Measurements from ENCODE around the gene RFNG. TPM values are rescaled to one million over a fixed set of nuclear protein-coding genes. Genes with fewer than 3 reads are reported as not detected.

The RFNG gene
- total and polyA plus RNA-seq, 2 of the 13 experiments (the other 11 are each of a cell fraction or from before 2014, with no cell fraction given): 61.4 to 64.0 TPM

DNA sequence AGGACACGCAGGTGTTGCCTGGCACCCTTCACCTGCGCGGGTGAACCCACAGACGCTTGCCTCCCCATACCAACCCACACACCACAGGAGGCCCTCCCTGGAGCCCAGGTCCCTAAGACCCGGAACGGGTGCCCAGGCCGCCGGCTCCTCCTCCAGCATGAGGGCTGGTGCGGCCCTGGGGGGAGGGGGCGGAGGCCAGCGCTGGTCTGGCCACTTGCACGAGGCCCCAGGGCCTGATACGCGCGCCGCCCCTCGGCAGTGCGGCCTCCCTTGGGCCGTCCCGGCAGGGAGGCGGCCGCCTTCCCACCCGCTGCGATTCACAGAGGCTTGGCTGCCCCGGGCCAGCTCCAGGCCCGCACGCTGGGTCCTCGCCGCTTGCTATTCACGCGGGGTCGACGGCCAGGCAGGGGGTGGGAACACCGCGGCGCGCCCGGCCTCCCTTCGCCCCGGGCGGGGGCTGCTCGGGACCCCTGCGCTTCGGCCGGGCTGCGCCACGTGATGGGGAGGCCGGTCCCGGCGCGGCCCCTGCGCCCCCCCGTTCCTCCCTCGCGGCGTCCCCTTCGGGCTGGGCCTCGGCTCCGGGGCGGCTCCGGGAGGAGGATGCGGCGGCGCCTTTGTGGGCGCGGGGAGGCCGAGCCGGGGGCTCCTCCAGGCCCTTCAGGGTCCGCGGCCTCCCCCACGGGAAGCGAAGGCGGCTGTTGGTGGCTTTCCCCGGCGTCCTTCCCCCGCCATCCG, 45.7 kb upstream of the RFNG start (continued):
- TF ChIP-seq, protein P1, sequence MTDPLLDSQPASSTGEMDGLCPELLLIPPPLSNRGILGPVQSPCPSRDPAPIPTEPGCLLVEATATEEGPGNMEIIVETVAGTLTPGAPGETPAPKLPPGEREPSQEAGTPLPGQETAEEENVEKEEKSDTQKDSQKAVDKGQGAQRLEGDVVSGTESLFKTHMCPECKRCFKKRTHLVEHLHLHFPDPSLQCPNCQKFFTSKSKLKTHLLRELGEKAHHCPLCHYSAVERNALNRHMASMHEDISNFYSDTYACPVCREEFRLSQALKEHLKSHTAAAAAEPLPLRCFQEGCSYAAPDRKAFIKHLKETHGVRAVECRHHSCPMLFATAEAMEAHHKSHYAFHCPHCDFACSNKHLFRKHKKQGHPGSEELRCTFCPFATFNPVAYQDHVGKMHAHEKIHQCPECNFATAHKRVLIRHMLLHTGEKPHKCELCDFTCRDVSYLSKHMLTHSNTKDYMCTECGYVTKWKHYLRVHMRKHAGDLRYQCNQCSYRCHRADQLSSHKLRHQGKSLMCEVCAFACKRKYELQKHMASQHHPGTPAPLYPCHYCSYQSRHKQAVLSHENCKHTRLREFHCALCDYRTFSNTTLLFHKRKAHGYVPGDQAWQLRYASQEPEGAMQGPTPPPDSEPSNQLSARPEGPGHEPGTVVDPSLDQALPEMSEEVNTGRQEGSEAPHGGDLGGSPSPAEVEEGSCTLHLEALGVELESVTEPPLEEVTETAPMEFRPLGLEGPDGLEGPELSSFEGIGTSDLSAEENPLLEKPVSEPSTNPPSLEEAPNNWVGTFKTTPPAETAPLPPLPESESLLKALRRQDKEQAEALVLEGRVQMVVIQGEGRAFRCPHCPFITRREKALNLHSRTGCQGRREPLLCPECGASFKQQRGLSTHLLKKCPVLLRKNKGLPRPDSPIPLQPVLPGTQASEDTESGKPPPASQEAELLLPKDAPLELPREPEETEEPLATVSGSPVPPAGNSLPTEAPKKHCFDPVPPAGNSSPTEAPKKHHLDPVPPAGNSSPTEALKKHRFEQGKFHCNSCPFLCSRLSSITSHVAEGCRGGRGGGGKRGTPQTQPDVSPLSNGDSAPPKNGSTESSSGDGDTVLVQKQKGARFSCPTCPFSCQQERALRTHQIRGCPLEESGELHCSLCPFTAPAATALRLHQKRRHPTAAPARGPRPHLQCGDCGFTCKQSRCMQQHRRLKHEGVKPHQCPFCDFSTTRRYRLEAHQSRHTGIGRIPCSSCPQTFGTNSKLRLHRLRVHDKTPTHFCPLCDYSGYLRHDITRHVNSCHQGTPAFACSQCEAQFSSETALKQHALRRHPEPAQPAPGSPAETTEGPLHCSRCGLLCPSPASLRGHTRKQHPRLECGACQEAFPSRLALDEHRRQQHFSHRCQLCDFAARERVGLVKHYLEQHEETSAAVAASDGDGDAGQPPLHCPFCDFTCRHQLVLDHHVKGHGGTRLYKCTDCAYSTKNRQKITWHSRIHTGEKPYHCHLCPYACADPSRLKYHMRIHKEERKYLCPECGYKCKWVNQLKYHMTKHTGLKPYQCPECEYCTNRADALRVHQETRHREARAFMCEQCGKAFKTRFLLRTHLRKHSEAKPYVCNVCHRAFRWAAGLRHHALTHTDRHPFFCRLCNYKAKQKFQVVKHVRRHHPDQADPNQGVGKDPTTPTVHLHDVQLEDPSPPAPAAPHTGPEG (CRISPR knock-in tag; IDR thresholded peaks at IDR 0.05): 0 out of 2 replicates have a peak, but pooled peaks have one; percentile 5
- TF ChIP-seq MAZ (IDR thresholded peaks at IDR 0.05; ENCODE audit: borderline replicate concordance, low read depth, low read length) (no peak), MAZ (CRISPR knock-in tag; IDR thresholded peaks at IDR 0.05; ENCODE audit: low read depth) (peak; percentile 49; the same call in 1 of the 2 replicates), HNRNPUL1 (IDR thresholded peaks at IDR 0.05; ENCODE audit: low read depth, low read length) (no peak), ZFP36 (IDR thresholded peaks at IDR 0.05; ENCODE audit: borderline replicate concordance, low read depth, low read length, partially characterized antibody) (no peak), PAF1 (CRISPR knock-in tag; IDR thresholded peaks at IDR 0.05) (no peak), ZNF12 (CRISPR knock-in tag; IDR thresholded peaks at IDR 0.05) (no peak), ZNF260 (CRISPR knock-in tag; IDR thresholded peaks at IDR 0.05; ENCODE audit: borderline replicate concordance, low read depth) (no peak), RARA (CRISPR knock-in tag; IDR thresholded peaks at IDR 0.05) (no peak), JUN (CRISPR knock-in tag; IDR thresholded peaks at IDR 0.05) (no peak), RAD21 (CRISPR knock-in tag; IDR thresholded peaks at IDR 0.05) (peak; percentile 46), ZNF331 (CRISPR knock-in tag; IDR thresholded peaks at IDR 0.05) (no peak), RFX5 (IDR thresholded peaks at IDR 0.05; ENCODE audit: low read depth, low read length) (no peak), IKZF4 (CRISPR knock-in tag; IDR thresholded peaks at IDR 0.05; ENCODE audit: borderline replicate concordance, low read depth, not compliant biosample characterization) (no peak), ZNF253 (CRISPR knock-in tag; IDR thresholded peaks at IDR 0.05; ENCODE audit: borderline replicate concordance) (peak; percentile 75; the same call in 1 of the 2 replicates), ZNF768 (CRISPR knock-in tag; IDR thresholded peaks at IDR 0.05) (peak; percentile 50; the same call in 1 of the 2 replicates), ONECUT2 (CRISPR knock-in tag; IDR thresholded peaks at IDR 0.05) (no peak)
- TF ChIP-seq, protein P2, sequence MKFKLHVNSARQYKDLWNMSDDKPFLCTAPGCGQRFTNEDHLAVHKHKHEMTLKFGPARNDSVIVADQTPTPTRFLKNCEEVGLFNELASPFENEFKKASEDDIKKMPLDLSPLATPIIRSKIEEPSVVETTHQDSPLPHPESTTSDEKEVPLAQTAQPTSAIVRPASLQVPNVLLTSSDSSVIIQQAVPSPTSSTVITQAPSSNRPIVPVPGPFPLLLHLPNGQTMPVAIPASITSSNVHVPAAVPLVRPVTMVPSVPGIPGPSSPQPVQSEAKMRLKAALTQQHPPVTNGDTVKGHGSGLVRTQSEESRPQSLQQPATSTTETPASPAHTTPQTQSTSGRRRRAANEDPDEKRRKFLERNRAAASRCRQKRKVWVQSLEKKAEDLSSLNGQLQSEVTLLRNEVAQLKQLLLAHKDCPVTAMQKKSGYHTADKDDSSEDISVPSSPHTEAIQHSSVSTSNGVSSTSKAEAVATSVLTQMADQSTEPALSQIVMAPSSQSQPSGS (CRISPR knock-in tag; IDR thresholded peaks at IDR 0.05): peak; percentile 49; the same call in 1 of the 2 replicates
- TF ChIP-seq, protein P3, sequence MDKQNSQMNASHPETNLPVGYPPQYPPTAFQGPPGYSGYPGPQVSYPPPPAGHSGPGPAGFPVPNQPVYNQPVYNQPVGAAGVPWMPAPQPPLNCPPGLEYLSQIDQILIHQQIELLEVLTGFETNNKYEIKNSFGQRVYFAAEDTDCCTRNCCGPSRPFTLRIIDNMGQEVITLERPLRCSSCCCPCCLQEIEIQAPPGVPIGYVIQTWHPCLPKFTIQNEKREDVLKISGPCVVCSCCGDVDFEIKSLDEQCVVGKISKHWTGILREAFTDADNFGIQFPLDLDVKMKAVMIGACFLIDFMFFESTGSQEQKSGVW (CRISPR knock-in tag; IDR thresholded peaks at IDR 0.05; ENCODE audit: borderline replicate concordance): no peak
- TF ChIP-seq, protein P4, sequence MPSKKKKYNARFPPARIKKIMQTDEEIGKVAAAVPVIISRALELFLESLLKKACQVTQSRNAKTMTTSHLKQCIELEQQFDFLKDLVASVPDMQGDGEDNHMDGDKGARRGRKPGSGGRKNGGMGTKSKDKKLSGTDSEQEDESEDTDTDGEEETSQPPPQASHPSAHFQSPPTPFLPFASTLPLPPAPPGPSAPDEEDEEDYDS (CRISPR knock-in tag; IDR thresholded peaks at IDR 0.05): no peak
- TF ChIP-seq, protein P5, sequence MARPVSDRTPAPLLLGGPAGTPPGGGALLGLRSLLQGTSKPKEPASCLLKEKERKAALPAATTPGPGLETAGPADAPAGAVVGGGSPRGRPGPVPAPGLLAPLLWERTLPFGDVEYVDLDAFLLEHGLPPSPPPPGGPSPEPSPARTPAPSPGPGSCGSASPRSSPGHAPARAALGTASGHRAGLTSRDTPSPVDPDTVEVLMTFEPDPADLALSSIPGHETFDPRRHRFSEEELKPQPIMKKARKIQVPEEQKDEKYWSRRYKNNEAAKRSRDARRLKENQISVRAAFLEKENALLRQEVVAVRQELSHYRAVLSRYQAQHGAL (CRISPR knock-in tag; IDR thresholded peaks at IDR 0.05; ENCODE audit: not compliant biosample characterization): peak; percentile 62
